Measurements from ENCODE around the gene ANKRD11.
"Not testable (repeated sequence)": the region's sequence is repeated elsewhere in the genome, so short reads cannot be mapped to it uniquely, and the experiment has no call there.

The ANKRD11 gene

DNA sequence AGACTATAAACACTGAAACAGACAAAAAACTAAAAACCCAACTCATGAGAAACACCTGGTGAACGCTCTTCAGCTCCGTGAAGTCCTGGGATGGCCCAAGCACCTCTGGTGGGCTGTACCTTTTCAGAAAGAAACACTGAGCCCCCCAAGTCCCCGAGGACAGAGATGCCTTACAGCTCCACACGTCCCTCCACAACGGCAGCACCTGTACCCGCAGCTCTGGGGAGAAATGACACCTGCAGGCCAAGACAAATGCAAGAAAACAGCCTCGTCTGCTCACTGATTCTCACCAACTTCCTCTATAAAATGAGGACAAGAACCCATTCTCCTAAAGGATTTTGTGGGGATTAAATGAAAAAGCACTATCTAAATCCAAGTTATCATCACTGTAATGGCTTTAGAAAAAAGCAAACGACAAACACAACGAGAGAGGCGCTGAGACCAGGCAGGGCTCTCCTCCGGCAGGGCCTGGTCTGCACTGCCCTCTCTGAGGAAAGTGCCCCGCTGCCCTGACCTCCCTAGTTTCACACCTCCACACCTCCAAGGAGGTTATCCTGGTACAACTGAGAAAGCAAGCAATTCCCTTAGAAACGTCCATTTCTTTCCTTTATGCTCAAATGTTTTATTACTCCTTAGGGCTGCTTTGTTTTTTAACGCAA lies 158.0 kb downstream of the ANKRD11 start:
- intact Hi-C loops (cut with DNase I), result loop anchor here (10.0 kb wide), 2 partner anchors 162 to 222 kb away; partner anchors contain the start of gene ANKRD11
- DNase-seq, result no peak

DNA sequence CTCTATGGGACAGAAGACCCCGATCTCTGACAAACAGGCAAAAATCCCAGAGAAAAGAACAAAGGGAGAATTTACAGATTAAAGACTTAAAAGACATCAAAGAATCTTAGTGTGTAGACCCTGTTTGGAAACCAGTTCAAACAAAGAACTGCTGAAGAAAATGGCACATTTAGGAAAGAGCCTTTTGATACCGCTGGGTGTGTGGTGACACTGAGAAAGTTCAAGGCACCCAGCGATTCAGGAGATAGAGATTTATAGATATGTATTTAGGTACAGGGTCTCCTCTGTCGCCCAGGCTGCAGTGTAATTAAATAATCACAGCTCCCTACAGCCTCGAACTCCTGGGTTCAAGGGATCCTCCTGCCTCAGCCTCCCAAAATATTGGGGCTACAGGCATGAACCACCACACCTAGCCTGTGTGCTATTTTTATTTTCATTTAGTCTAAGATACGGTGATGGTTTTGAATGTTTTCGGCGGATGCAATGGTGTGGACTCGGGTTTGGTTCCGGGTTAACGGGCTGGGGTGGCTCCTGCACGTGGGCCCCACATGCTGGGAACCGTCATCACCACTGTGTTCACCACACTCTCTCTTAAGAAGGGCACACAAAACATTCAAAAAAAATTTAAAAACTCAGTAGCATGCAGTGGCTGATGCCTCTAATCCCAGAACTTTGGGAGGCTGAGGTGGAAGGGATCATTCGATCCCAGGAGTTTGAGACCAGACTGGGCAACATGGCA lies 158.8 kb downstream of the ANKRD11 start:
- intact Hi-C loops (cut with DNase I), result loop anchor here (10.0 kb wide), 2 partner anchors 163 to 223 kb away; partner anchors contain the start of gene ANKRD11
- no peak for DNase-seq

DNA sequence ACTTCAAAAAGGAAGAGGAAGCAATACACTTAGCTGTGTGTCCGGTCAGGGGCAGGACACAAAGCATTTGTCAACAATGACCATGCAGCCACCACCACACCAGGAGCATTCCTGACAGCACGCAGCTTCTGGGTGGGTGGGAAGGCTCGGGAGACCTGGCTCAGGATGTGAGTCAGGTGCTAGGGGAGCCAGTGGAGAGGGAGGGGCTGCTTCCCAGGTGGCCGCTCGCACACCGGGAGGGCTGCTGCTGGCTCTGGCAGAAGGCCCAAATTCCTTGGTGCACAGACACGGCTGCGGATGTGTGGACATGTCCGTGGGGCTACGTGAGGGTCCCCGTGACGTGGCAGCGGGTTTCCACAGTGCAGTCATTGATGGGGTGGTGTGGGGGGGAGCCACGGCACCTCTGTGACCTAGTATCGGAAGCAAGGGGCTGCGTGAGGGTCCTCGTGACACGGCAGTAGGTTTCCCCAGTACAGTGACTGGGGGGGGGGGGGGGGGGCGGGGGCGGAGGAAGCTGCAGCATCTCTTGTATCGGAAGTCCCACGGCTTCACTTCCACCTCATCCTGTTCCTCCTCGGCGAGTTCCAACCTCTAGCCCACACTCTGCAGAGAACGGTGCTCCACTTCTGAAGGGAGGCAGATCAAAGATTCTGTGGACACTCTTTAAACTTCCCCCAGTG lies 160.0 kb downstream of the ANKRD11 start:
- DNase-seq, result peak in 9 of 42 donors; percentile 36 to 72 (median 53)
- intact Hi-C loops (cut with DNase I), result loop anchor here (10.0 kb wide), 2 partner anchors 164 to 224 kb away; partner anchors contain the start of gene ANKRD11

DNA sequence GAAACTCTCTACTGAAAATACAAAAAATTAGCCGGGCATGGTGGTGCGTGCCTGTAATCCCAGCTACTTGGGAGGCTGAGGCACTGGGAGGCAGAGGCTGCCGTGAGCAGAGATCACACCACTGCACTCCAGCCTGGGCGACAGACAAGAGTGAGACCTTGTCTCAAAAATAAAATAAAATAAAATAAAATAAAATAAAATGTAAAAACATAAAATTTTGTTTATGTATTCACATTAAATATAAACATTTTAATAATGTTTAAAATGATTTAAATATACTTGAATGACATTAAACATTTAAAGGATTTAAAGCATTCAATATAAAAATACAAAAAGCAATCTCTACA lies 160.6 kb downstream of the ANKRD11 start:
- intact Hi-C loops (cut with DNase I), result loop anchor here (10.0 kb wide), 2 partner anchors 165 to 225 kb away; partner anchors contain the start of gene ANKRD11
- DNase-seq, result peak in 2 of 42 donors; percentile 12 to 14

DNA sequence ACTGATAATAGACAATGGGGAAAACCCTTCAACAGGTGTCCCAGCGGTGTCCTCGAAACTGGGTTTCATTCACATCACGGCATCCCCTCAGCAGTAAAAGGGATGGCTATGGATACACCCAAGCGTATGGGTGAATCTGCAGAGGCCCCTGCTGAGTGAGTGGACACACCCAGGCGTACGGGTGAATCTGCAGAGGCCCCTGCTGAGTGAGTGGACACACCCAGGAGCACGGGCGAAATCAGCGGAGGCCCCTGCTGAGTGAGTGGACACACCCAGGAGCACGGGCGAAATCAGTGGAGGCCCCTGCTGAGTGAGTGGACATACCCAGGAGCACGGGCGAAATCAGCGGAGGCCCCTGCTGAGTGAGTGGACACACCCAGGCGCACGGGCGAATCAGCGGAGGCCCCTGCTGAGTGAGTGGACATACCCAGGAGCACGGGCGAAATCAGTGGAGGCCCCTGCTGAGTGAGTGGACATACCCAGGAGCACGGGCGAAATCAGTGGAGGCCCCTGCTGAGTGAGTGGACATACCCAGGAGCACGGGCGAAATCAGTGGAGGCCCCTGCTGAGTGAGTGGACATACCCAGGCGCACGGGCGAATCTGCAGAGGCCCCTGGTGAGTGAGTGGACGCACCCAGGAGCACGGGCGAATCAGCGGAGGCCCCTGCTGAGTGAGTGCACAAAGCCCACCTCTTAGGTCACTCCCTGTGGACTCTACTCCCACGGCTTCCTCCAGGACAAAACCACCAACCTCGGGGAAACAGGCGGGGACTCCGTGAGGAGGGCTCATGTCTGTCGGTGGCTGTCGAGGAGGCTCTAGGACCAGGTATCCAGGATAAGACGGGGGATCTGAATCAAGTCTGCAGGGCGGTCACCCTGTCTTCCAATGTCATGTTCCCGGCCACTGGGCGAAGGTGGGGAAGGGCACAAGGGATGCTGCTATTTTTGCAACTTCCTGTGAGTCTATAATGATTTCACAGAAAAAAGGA lies 161.7 kb downstream of the ANKRD11 start:
- intact Hi-C loops (cut with DNase I), result not testable (repeated sequence)

DNA sequence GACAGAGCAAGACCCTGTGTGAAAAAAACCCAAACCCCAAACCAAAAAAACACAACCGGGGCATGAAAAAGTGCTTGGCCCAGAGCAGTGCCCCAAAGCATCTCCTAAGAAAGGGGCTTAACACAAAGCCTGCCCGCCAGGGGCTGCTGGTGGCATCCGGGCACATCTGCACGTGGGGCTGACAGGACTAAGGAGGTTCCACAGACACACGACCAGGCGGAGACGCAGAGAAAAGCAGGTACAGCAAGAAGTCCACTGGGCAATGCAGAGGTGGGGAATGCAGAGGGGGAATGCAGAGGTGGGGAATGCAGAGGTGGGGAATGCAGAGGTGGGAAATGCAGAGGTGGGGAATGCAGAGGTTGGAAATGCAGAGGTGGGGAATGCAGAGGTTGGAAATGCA lies 163.6 kb downstream of the ANKRD11 start:
- intact Hi-C loops (cut with DNase I), result no loop called here
- peak in 2 of 42 donors; percentile 17 for DNase-seq

More for the DNA sequence above, 161.7 kb downstream of the ANKRD11 start:
- peak in 1 of 42 donors; percentile 15 for DNase-seq

DNA sequence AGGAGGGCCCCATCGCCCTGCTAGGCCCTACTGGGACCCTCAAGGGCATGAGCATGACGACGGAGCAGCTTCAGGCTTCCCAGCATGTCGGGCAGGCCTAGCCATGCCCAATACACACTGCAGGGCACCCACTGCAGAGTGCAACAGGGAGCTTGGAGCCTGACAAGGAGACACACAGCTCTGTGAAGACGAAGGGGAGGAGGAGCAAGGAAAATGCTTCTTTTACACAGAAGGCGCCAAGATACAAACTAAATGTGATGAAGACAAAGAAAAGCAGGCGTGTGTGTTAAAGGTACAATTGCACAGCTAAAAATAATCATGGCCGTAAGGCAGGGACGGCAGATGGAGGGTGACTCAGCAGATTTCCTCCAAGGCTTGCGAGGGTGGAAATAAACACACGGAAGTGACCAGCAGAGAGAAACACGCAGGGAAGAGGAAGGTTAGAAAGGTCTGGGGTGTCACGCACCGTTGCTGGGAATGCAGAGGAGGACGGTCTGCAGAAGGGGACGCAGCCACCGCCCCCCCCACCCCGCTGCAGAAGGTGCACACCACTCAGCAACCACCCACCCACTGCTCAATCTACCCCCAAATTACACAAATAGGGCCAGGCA lies 164.4 kb downstream of the ANKRD11 start:
- intact Hi-C loops (cut with DNase I), result no loop called here
- DNase-seq, result peak in 21 of 42 donors; percentile 39 to 78 (median 54)

DNA sequence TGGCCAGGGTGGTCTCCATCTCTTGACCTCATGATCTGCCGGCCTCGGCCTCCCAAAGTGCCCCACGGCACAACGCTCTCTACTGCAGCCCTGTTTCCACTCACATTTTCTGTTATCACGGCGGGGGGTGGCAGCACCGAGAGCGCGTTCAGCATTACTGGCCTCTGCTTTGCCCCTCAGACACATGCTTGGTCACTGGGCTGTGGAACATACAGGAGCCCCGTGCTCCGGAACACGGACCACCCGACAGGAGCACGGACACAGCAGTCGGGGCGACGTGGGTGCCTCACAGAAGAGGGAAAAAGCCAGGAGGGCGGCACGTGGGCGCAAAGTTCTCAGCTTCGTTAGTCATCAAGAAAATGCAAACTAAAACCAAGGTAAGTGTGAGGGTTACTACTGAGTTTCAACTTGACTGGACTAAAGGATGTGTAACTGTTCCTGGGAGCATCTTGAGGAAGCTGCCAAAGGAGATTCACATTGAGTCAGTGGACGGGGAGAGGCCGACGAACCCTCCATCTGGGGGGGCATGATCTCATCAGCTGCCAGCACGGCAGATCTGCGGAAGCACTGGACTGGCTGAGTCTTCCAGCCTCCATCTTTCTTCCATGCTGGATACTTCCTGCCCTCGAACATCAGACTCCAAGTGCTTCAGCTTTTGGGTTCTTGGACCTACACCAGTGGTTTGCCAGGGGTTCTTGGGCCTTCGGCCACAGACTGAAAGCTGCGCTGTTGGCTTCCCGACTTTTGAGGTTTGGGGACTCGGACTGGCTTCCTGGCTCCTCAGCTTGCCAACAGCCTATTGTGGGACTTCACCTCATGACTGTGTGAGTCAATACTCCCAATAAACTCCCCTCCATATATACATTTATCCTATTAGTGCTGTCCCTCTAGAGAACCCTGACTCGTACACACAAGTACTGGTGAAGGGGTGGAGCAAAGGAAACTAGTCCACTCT lies 166.0 kb downstream of the ANKRD11 start:
- peak in 3 of 42 donors; percentile 42 to 64 (median 58) for DNase-seq
- intact Hi-C loops (cut with DNase I), result no loop called here

DNA sequence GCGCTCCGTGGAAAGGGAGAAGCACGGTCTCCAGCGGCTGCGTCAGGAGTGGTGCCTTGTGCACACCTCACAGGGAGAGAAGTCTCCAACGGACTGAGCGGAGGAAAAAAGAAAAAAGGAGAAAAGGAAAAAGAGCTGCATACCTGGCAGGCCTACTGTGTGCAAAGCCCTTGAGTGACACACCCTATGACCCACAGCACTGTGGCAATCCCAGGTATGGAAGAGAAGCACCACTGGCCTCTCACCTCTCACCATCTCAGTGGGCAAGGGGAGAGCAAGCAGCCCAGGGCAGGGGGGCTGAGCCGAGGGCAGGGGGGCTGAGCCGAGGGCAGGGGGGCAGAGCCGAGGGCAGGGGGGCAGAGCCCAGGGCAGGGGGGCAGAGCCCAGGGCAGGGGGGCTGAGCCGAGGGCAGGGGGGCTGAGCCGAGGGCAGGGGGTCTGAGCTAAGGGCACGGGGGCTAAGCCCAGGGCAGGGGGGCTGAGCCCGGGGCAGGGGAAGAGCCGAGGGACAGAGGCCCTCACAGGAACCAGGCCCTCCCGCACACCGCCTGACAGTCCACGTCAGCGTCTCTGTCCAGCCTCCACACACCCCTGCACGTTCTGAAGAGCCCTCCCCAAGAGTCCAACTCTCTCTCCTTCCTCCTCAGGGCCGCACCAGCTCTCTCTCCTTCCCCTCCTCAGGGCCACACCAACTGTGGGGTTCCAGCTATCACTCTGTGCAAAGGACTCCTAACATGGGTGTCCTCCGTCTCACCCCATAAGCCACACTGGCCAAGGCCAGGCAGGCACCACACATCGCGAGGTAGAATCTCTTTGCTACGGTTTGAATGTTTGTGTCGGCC lies 167.0 kb downstream of the ANKRD11 start:
- intact Hi-C loops (cut with DNase I), result no loop called here
- DNase-seq, result no peak

DNA sequence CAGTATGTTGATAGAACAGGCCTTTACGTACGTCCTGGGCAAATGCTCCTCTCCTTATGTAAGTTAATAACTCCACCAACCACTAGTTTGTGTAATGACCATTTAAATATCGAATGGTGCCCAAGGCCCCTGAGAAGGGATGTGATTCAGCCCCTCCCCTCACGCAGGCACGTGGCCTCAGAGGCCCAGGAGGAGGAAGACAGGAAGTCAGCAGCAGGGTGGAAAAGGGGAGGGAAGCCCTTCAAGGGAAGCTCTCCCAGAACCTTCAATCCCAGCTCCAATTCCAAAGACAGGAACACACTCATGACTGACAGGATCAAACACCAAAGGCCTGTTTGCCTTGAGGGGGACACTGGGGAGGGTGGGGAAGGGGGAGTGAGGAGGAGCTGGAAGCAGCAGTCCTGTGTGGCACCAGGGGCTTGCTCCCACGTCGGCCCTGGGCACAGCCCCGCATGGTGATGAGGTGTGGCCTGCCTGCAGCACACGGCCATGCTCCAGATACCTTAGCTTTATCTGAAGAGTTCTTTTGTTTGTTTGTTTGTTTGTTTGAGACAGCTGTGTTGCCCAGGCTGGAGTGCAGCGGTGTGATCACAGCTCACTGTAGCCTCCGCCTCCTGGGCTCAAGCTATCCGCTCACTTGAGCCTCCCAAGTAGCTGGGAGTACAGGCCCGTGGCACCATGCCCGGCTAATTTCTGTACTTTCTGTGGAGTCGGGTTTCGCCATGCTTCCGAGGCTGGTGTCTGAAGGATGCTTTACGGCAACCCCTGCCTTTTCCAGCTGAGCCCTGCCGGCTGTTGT lies 167.8 kb downstream of the ANKRD11 start:
- intact Hi-C loops (cut with DNase I), result no loop called here
- peak in 1 of 42 donors; percentile 69 for DNase-seq

DNA sequence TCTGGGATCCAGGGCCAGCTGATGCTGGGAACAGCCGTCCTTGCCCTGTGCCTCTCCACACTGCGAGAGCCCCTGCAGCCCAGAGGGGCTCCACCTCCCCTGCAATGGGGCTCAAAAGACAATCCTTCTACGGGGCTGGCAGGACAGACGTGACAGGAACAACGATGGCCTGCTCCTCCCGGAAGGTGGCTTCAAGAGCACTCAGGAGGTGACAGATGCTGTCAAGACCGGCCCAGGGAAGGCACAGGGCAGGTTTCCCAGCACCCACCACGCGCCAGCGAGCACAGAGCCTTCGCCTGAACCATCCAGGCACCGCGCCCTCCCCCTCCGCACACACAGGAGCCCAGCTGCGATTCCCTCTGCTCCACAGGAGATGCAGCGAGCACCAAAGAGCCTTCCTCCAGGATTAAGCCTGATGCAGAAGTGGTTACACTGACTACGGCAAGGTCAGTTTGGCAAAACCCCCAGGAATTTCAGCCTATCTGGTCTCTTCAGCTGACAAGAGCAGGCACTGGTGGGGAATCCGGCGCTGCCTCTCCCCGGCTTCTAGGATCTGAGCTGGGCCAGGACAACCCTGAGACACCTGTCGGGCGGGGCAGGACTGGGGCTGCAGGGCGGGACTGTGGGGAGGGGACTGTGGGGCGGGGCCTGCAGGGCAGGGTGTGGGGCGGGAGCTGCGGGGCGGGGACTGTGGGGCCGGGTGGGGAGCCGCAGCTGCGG lies 169.4 kb downstream of the ANKRD11 start:
- intact Hi-C loops (cut with DNase I), result no loop called here
- peak; percentile 44 to 85 (median 71) for DNase-seq

DNA sequence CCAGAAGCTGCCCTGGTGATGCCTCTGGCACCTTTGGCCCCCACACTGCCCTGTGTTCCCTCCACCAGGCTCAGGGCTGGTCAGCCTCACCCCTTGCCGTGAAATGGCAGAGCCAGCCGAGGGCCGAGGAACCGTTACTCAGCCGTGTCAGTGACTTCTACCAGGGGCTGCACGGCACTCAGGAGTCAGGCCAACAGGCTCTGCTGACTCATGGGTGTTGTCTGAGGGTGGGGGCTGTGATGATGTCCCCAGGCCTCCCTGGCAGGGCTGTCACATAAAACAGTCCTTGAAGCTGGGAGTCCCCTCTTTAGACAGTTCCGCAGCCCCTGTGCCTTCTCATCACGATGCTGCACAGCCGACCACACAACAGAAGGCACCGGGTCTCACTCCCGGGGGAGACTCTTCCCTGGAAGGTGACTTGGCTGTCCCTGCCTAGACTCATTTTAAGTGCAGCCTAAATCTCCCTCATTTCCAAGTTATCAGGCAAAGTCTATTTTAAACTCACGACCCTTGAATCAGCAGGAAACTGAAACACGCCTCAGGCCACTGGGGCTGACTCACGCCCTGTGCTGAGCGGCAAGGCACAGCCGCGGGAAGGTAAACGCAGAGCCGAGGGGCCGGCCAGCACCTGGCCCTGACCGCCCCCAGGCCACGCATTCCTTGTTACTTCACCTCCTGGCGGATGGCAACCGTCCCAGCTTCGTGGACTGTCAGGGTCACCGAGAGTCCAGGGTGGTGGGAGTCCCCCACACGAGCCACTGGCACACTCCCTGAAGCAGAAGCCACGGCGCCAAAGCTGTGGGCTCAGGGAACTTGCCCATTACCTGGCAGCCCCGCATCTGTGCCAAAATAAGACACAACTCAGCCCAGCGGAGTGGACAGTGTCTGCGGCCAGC lies 170.2 kb downstream of the ANKRD11 start:
- DNase-seq, result no peak
- intact Hi-C loops (cut with DNase I), result no loop called here

DNA sequence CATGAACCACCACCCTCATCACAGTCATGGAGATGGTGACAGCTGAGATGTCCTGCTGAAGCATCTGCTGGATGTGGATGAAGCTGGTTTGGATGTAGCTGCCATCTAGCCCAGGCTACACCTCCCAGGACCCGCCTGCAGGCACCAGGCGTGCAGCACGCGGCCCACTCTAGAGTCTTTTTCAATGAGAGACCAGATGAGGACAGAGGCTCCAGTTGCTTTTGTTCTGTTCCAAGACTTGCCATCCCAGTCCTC lies 170.8 kb downstream of the ANKRD11 start:
- no peak for DNase-seq
- intact Hi-C loops (cut with DNase I), result no loop called here
